Keratinocyte (primary cell): ENCODE results near the gene CACNA2D1. TPM values are rescaled to one million over a fixed set of nuclear protein-coding genes. Genes with fewer than 3 reads are reported as not detected.

Experiments used
- DNase-seq: peaks from one replicate; pipeline ENCODE4 v3.0.0-alpha.2; 2011; ENCODE audit warnings: low read depth, missing footprints, low spot score
- FAIRE-seq: peaks from 2 replicates; lab custom pipeline; 2011; peaks lifted over from hg19 to GRCh38; lab: Jason Lieb, UNC
- H2AFZ ChIP-seq: 2 replicates; pipeline ENCODE4 v1.6.0; 2012; ENCODE audit warnings: low read length, control low read depth, inconsistent platforms; ENCODE audit not compliant: control insufficient read depth
- H3K27ac ChIP-seq: 2 replicates; pipeline ENCODE4 v1.5.1; 2011; ENCODE audit warnings: low read length; ENCODE audit not compliant: control insufficient read depth, insufficient read depth
- H3K27me3 ChIP-seq: 3 replicates; pipeline ENCODE4 v1.6.0; 2011; ENCODE audit warnings: low read length; ENCODE audit not compliant: control insufficient read depth, insufficient read depth; ENCODE audit errors: extremely low read depth
- H3K36me3 ChIP-seq, 2 experiments: 2 replicates in 1 of 2; 3 replicates in 1 of 2; pipeline ENCODE4 v1.5.1; 2011; ENCODE audit warnings: low read length in 2 of 2, mild to moderate bottlenecking in 1 of 2; ENCODE audit not compliant: control insufficient read depth in 2 of 2, insufficient read depth in 2 of 2; ENCODE audit errors: extremely low read depth in 1 of 2
- H3K4me1 ChIP-seq: 3 replicates; pipeline ENCODE4 v1.5.1; 2011; ENCODE audit warnings: low read length; ENCODE audit not compliant: control insufficient read depth, insufficient read depth; ENCODE audit errors: extremely low read depth
- H3K4me2 ChIP-seq: 3 replicates; pipeline ENCODE4 v1.6.0; 2011; ENCODE audit warnings: low read depth, low read length; ENCODE audit not compliant: control insufficient read depth, insufficient read depth; ENCODE audit errors: extremely low read depth
- H3K4me3 ChIP-seq, 3 experiments: fragments of 200-600 bp in 1 of 3; sonication (generic) in 1 of 3; 2 replicates in 2 of 3; 3 replicates in 1 of 3; pipeline ENCODE4 v1.5.1; 2011 to 2016; ENCODE audit warnings: low read length in 3 of 3, mild to moderate bottlenecking in 3 of 3, control low read depth in 2 of 3, inconsistent platforms in 1 of 3, low read depth in 1 of 3, mixed read lengths in 1 of 3, mixed run types in 1 of 3, moderate library complexity in 1 of 3; ENCODE audit not compliant: control insufficient read depth in 2 of 3, insufficient read depth in 2 of 3; ENCODE audit errors: extremely low read depth in 1 of 3
- H3K79me2 ChIP-seq: 2 replicates; pipeline ENCODE4 v1.6.0; 2012; ENCODE audit warnings: low read length; ENCODE audit not compliant: control insufficient read depth, insufficient read depth
- H3K9ac ChIP-seq: 3 replicates; pipeline ENCODE4 v1.6.0; 2011; ENCODE audit warnings: low read length; ENCODE audit not compliant: control insufficient read depth, insufficient read depth; ENCODE audit errors: extremely low read depth
- H3K9me1 ChIP-seq: 3 replicates; pipeline ENCODE4 v1.6.0; 2011; ENCODE audit warnings: low read length; ENCODE audit not compliant: control insufficient read depth, insufficient read depth; ENCODE audit errors: extremely low read depth
- H3K9me3 ChIP-seq: 2 replicates; pipeline ENCODE4 v1.5.1; 2012; ENCODE audit warnings: low read depth, low read length; ENCODE audit not compliant: control insufficient read depth
- H4K20me1 ChIP-seq: 3 replicates; pipeline ENCODE4 v1.6.0; 2011; ENCODE audit warnings: low read length; ENCODE audit not compliant: control insufficient read depth, insufficient read depth; ENCODE audit errors: extremely low read depth
- CTCF ChIP-seq, 3 experiments: IDR thresholded peaks in 1 of 3; conservative IDR thresholded peaks in 1 of 3; optimal IDR thresholded peaks in 1 of 3; 2 replicates in 2 of 3; 3 replicates in 1 of 3; pipeline versions ENCODE3 to v1.5.1; 2011; ENCODE audit warnings: low read length in 3 of 3, mild to moderate bottlenecking in 3 of 3, moderate library complexity in 2 of 3, control low read depth in 1 of 3, inconsistent platforms in 1 of 3; ENCODE audit not compliant: insufficient read depth in 2 of 3; ENCODE audit errors: extremely low read depth in 1 of 3
- EZH2 ChIP-seq: IDR thresholded peaks from one replicate; pipeline ENCODE4 v1.6.1; 2012; ENCODE audit warnings: inconsistent platforms, mild to moderate bottlenecking, low read length, moderate library complexity
- dilution Hi-C: fragments of 300-500 bp; cut with MboI; formaldehyde crosslinking; loops from one replicate; pipeline ENCODE4 v1.7.0; 2020; ENCODE audit warnings: low sequenced_read_pairs; ENCODE audit not compliant: extremely low pct_ligation_motif_present
- polyA plus RNA-seq, 5 experiments: library from polyadenylated mRNA; depleted of rRNA in 3 of 5; stranded (reverse) in 3 of 5; stranded (forward) in 1 of 5; unstranded in 1 of 5; fragments of >200 nt; gene quantifications; 1 replicate in 1 of 5; 2 replicates in 3 of 5; 3 replicates in 1 of 5; pipeline versions ENCODE4 v1.2.1 to v1.2.3, GENCODE V29; 2011 to 2012; ENCODE audit warnings: missing spikeins in 2 of 5, low read depth in 1 of 5, low replicate concordance in 1 of 5

The CACNA2D1 gene
- polyA plus RNA-seq, 1 donor (not counting 4 experiments of a cell fraction or from before 2014, with no cell fraction given) = 1.8 TPM

DNA sequence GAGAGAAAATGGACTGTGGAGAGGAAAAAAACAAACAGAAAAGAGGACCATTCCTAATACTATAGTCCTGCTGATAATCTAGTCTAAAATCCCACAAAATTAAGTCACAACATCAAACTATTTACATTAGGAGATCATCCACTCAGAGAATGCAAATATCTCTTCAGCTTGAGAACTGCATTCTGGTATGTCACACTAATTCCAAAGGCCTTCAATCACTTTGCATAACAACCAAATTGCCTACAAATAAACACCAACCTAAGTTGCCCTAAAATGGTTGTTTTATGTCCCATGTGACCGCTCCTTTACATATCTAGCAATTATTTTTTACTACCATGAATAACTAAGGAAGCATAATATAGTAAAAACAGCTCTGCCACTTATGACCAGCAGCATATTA lies 264.3 kb downstream of the CACNA2D1 start:
- Histone ChIP-seq H3K79me2 (no peaks in the 10 kb centered on the region), H3K9ac (no peak overlapping the region), H3K36me3 (no peaks in the 10 kb centered on the region), H3K9me3 (no peaks in the 10 kb centered on the region), H3K27me3 (no peaks in the 10 kb centered on the region), H3K4me1 (peaks cover 5% of the 10 kb centered on the region), H4K20me1 (no peaks in the 10 kb centered on the region), H3K9me1 (no peaks in the 10 kb centered on the region), H2AFZ (no peak overlapping the region), H3K4me2 (no peak overlapping the region), H3K27ac (no peak overlapping the region), H3K4me3 (no peak overlapping the region)
- DNase-seq (no peak), FAIRE-seq (no peak)
- TF ChIP-seq EZH2 (no peak), CTCF (optimal IDR thresholded peaks at IDR 0.05 in 1 of 3, IDR thresholded peaks at IDR 0.05 in 1 of 3, conservative IDR thresholded peaks at IDR 0.05 in 1 of 3; ENCODE audit: extremely low read depth in 1 of 3, insufficient read depth in 2 of 3, low read length in 3 of 3) (no peak)
- dilution Hi-C loops = no loop called here

DNA sequence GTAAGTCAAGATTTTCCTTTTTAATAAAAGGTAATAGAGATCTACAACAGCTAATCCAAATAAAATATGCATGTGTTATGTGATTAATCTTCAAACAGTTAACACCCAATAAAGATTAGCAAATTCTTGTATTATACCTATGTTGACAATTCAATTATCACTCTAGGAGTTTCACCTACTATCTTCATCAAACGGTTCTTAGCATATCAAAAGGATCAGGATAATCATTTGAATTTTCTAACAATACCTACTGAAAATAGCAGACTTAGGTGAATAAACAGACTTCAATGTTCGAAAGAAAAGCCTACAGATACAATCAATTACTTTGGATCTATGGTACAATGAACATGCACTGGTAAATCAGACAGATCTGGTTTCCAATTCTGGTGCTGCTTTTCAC lies 268.3 kb downstream of the CACNA2D1 start:
- no peak for DNase-seq
- Histone ChIP-seq H3K9me1 (no peaks in the 10 kb centered on the region), H4K20me1 (no peaks in the 10 kb centered on the region), H3K4me3 (no peak overlapping the region), H3K79me2 (no peaks in the 10 kb centered on the region), H2AFZ (no peak overlapping the region), H3K9me3 (no peaks in the 10 kb centered on the region), H3K4me2 (no peak overlapping the region), H3K9ac (no peak overlapping the region), H3K27ac (no peak overlapping the region), H3K27me3 (no peaks in the 10 kb centered on the region), H3K4me1 (no peaks in the 10 kb centered on the region), H3K36me3 (no peaks in the 10 kb centered on the region)
- dilution Hi-C loops = no loop called here
- TF ChIP-seq CTCF (optimal IDR thresholded peaks at IDR 0.05 in 1 of 3, IDR thresholded peaks at IDR 0.05 in 1 of 3, conservative IDR thresholded peaks at IDR 0.05 in 1 of 3; ENCODE audit: extremely low read depth in 1 of 3, insufficient read depth in 2 of 3, low read length in 3 of 3) (no peak), EZH2 (no peak)
- FAIRE-seq = no peak
